ENCODE measurements around the gene AOAH. TPM values are rescaled to one million over a fixed set of nuclear protein-coding genes. Genes with fewer than 3 reads are reported as not detected.
A peak's percentile ranks its signal among the peaks of the same experiment; 100 is the strongest.

AOAH gene
- total RNA-seq, 4 donors from 2014 or later = 0.17 to 1.8 (median 1.6) TPM

DNA sequence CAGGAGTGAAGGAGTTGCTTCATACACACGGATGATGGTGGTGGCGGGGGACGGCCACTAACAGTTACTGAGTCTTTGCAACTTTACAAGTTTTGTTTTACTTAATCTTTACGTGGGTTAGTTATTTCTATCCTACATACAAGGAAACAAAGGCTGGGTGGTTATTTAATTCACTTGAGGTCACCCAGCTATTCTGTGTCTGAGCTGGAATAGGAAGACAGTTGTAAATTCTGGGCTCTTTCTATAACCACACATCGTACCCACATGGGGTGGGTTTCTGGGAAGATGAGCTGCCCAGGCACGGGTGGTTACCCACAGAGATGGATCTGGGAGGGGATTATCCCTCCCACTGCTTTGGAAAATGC, 196.8 kb downstream of the AOAH start:
- Histone ChIP-seq H3K9me3 (no peaks in the 10 kb centered on the region), H3K4me1 (no peaks in the 10 kb centered on the region), H3K27me3 (no peaks in the 10 kb centered on the region), H3K4me3 (no peak overlapping the region), H3K36me3 (no peaks in the 10 kb centered on the region), H3K27ac (no peak overlapping the region)
- in situ Hi-C loops (cut with MboI; ENCODE audit: low sequenced_read_pairs in 4 of 4) = no loop called here
- no peak for ATAC-seq
- no peak for DNase-seq
- TF ChIP-seq, protein P1, sequence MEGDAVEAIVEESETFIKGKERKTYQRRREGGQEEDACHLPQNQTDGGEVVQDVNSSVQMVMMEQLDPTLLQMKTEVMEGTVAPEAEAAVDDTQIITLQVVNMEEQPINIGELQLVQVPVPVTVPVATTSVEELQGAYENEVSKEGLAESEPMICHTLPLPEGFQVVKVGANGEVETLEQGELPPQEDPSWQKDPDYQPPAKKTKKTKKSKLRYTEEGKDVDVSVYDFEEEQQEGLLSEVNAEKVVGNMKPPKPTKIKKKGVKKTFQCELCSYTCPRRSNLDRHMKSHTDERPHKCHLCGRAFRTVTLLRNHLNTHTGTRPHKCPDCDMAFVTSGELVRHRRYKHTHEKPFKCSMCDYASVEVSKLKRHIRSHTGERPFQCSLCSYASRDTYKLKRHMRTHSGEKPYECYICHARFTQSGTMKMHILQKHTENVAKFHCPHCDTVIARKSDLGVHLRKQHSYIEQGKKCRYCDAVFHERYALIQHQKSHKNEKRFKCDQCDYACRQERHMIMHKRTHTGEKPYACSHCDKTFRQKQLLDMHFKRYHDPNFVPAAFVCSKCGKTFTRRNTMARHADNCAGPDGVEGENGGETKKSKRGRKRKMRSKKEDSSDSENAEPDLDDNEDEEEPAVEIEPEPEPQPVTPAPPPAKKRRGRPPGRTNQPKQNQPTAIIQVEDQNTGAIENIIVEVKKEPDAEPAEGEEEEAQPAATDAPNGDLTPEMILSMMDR (IDR thresholded peaks at IDR 0.05 in 4 of 5, conservative IDR thresholded peaks at IDR 0.05 in 1 of 5) = no peak
- no peak for TF ChIP-seq POLR2A (IDR thresholded peaks at IDR 0.05)
- intact Hi-C loops (cut with DNase I; ENCODE audit: low total_unique reads) = no loop called here

DNA sequence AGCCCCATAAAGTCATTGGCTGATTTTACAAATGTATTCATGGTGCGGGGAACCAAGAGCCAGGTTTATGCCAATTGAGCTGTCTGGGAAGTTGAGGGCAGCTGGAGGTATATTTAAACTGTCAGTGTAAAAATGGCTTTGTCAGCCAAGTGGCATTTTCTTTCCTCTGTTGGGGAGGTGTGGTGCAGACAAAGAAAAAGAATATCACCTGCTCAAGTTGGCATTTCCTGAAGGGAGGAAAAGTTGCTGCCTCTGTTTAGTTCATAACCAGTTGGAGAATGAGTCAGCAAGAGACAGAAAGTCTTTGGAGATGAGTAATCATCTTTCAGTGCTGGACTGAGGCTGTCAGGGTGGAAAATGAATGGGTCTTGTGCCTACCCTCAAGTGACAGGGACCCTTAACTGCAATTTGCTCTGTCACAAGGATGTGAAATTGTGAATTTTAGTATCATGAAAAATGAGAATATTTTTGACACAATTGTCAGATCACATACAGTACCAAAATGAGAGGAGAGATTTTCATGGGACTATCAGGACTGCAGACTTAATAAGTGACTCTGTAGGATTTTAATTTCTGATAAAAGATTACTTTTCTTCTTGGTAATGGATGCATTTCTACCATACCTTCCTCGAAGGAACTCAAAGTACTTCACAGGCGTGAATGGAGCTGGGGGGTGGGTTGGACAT, 197.3 kb downstream of the AOAH start:
- TF ChIP-seq POLR2A (IDR thresholded peaks at IDR 0.05) = no peak
- TF ChIP-seq, protein P1 (IDR thresholded peaks at IDR 0.05 in 4 of 5, conservative IDR thresholded peaks at IDR 0.05 in 1 of 5) = no peak
- intact Hi-C loops (cut with DNase I; ENCODE audit: low total_unique reads) (no loop called here), in situ Hi-C loops (cut with MboI; ENCODE audit: low sequenced_read_pairs in 4 of 4) (no loop called here)
- Histone ChIP-seq H3K36me3 (no peaks in the 10 kb centered on the region), H3K4me3 (no peak overlapping the region), H3K4me1 (no peaks in the 10 kb centered on the region), H3K27me3 (no peaks in the 10 kb centered on the region), H3K9me3 (no peaks in the 10 kb centered on the region), H3K27ac (no peak overlapping the region)
- DNase-seq = no peak
- peak; percentile 60 to 78 for ATAC-seq

DNA sequence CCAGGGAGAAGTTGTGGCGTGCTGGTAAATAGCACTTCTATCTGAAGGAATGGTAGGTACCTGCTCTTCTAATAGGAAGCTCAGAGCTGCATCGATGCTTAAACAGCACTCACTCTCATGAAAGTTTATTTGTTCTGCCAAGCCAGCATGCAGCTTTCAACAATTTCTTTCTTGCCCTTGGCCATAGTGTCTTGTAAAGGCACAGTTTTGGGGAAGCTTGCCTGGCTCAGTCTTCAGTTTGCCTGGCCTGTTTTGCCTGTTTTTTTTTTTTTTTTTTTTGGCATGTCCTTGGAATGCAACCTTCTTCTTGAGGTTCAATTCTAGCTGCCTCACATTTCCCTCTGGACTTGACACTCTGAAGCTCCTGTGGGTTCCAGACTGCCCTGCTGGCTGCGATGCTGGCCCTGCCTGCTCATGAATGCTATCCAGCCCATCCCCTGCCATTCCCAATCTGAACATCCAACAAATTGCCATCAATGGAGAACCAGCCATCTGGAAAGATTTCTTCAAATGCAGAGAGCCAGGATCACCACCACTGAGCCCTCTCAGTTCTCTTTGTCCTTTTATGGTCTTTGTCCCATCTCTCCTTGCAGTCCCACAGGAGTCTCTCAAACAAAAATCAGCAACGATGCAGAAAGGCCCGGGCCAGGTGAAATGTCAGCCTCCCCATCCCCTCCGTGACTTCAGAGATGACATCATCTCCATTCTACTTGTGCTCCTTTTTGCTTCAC, 200.8 kb downstream of the AOAH start:
- in situ Hi-C loops (cut with MboI; ENCODE audit: low sequenced_read_pairs in 4 of 4) (no loop called here), intact Hi-C loops (cut with DNase I; ENCODE audit: low total_unique reads) (no loop called here)
- DNase-seq = no peak
- TF ChIP-seq POLR2A (IDR thresholded peaks at IDR 0.05) = no peak
- TF ChIP-seq, protein P1 (IDR thresholded peaks at IDR 0.05 in 4 of 5, conservative IDR thresholded peaks at IDR 0.05 in 1 of 5) = no peak
- H3K9me3 ChIP-seq = no peaks in the 10 kb centered on the region
- H3K27me3 ChIP-seq = peaks cover 0 to 8% (median 0%) of the 10 kb centered on the region in 3 donors
- H3K36me3 ChIP-seq = no peaks in the 10 kb centered on the region
- H3K4me1 ChIP-seq = no peaks in the 10 kb centered on the region
- no peak for ATAC-seq
- no peak overlapping the region for H3K27ac ChIP-seq
- H3K4me3 ChIP-seq = no peak overlapping the region

DNA sequence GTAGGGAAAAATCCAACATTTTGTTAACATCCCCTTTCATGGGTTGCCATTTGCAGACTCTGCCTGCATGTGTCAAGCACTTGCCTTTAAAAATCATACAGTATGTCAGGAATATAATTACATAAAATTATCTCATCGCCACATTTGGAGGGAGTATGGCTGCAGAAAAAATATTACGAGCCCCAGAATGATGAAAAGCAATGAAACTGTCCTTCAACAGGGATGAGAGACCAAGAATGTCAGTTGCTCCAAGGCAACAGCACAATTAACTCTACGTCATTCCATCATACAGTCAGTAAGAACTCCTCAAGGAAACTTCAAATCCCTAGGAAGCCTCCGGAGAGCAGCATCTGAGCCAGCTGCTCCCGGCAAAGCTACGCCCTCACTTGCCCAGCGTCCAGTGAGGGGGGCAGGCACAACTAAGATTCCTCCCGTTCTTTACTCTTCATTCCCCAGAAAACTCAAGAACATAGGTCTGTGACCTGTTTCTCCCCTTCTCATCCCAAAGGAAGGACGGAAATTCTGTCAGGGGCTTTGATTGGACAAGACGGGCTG, 201.8 kb downstream of the AOAH start:
- H3K4me3 ChIP-seq = no peak overlapping the region
- no peaks in the 10 kb centered on the region for H3K4me1 ChIP-seq
- ATAC-seq (no peak), DNase-seq (no peak)
- H3K36me3 ChIP-seq = no peaks in the 10 kb centered on the region
- H3K27me3 ChIP-seq = peaks cover 0 to 8% (median 0%) of the 10 kb centered on the region in 3 donors
- no peaks in the 10 kb centered on the region for H3K9me3 ChIP-seq
- intact Hi-C loops (cut with DNase I; ENCODE audit: low total_unique reads) (no loop called here), in situ Hi-C loops (cut with MboI; ENCODE audit: low sequenced_read_pairs in 4 of 4) (no loop called here)
- H3K27ac ChIP-seq = no peak overlapping the region
- TF ChIP-seq POLR2A (IDR thresholded peaks at IDR 0.05) = no peak
- TF ChIP-seq, protein P1 (IDR thresholded peaks at IDR 0.05 in 4 of 5, conservative IDR thresholded peaks at IDR 0.05 in 1 of 5) = no peak
